Trophoblast cell (in vitro differentiated cells and primary cell): ENCODE data around the gene EHMT1.

Experiments
- DNase-seq, 2 donors: peaks; one replicate each; pipeline ENCODE4 v3.0.0-alpha.2; 2016
- H2AFZ ChIP-seq: 2 replicates; pipeline ENCODE4 v1.6.1; 2013; ENCODE audit warnings: low read length, moderate library complexity, mild to moderate bottlenecking; ENCODE audit not compliant: insufficient read depth, poor library complexity
- H2AK5ac ChIP-seq: 2 replicates; pipeline ENCODE4 v1.6.1; 2013; ENCODE audit warnings: mild to moderate bottlenecking, low read length
- H2BK120ac ChIP-seq: 2 replicates; pipeline ENCODE4 v1.6.1; 2013; ENCODE audit warnings: low read length, mild to moderate bottlenecking, moderate library complexity; ENCODE audit not compliant: insufficient read depth, poor library complexity
- H2BK12ac ChIP-seq: 2 replicates; pipeline ENCODE4 v1.6.1; 2013; ENCODE audit warnings: mild to moderate bottlenecking, low read length, moderate library complexity
- H2BK5ac ChIP-seq: 2 replicates; pipeline ENCODE4 v1.6.1; 2013; ENCODE audit warnings: low read length, low read depth, moderate library complexity, mild to moderate bottlenecking; ENCODE audit not compliant: poor library complexity
- H3K14ac ChIP-seq: 2 replicates; pipeline ENCODE4 v1.6.1; 2013; ENCODE audit warnings: mild to moderate bottlenecking, low read length
- H3K18ac ChIP-seq: 2 replicates; pipeline ENCODE4 v1.6.1; 2013; ENCODE audit warnings: mild to moderate bottlenecking, low read length
- H3K23ac ChIP-seq: 2 replicates; pipeline ENCODE4 v1.6.1; 2013; ENCODE audit warnings: low read length
- H3K27ac ChIP-seq: 2 replicates; pipeline ENCODE4 v1.5.1; 2013; ENCODE audit warnings: low read depth, mild to moderate bottlenecking, inconsistent platforms, low read length, moderate library complexity
- H3K27me3 ChIP-seq: 2 replicates; pipeline ENCODE4 v1.6.1; 2013; ENCODE audit warnings: inconsistent platforms, mild to moderate bottlenecking, low read length, moderate library complexity; ENCODE audit not compliant: insufficient read depth
- H3K36me3 ChIP-seq, 2 experiments: 1 replicate in 1 of 2; 2 replicates in 1 of 2; pipeline ENCODE4 v1.6.1; 2013; ENCODE audit warnings: low read length in 2 of 2, mild to moderate bottlenecking in 2 of 2, moderate library complexity in 1 of 2; ENCODE audit not compliant: insufficient read depth in 2 of 2, control insufficient read depth in 1 of 2
- H3K4ac ChIP-seq: 2 replicates; pipeline ENCODE4 v1.6.1; 2013; ENCODE audit warnings: low read depth, mild to moderate bottlenecking, low read length, moderate library complexity
- H3K4me1 ChIP-seq, 2 experiments: 1 replicate in 1 of 2; 2 replicates in 1 of 2; pipeline ENCODE4 v1.6.1; 2013; ENCODE audit warnings: low read length in 2 of 2, mild to moderate bottlenecking in 2 of 2, moderate library complexity in 1 of 2; ENCODE audit not compliant: insufficient read depth in 2 of 2, control insufficient read depth in 1 of 2
- H3K4me2 ChIP-seq: 2 replicates; pipeline ENCODE4 v1.6.1; 2013; ENCODE audit warnings: inconsistent platforms, mild to moderate bottlenecking, low read length, moderate library complexity
- H3K4me3 ChIP-seq: 2 replicates; pipeline ENCODE4 v1.5.1; 2013; ENCODE audit warnings: mild to moderate bottlenecking, low read depth, low read length, inconsistent platforms
- H3K79me1 ChIP-seq: one replicate; pipeline ENCODE4 v1.6.1; 2013; ENCODE audit warnings: low read length
- H3K79me2 ChIP-seq: 2 replicates; pipeline ENCODE4 v1.6.1; 2013; ENCODE audit warnings: low read length, mild to moderate bottlenecking; ENCODE audit not compliant: control insufficient read depth, insufficient read depth, poor library complexity
- H3K9ac ChIP-seq: 2 replicates; pipeline ENCODE4 v1.6.1; 2013; ENCODE audit warnings: mild to moderate bottlenecking, low read length
- H3K9me3 ChIP-seq: 2 replicates; pipeline ENCODE4 v1.6.1; 2013; ENCODE audit warnings: low read depth, mild to moderate bottlenecking, control low read depth, inconsistent platforms, low read length; ENCODE audit not compliant: insufficient read depth
- H4K12ac ChIP-seq: 2 replicates; pipeline ENCODE4 v1.6.1; 2013; ENCODE audit warnings: low read depth, mild to moderate bottlenecking, low read length, moderate library complexity
- H4K8ac ChIP-seq: 2 replicates; pipeline ENCODE4 v1.6.1; 2013; ENCODE audit warnings: low read depth, mild to moderate bottlenecking, low read length, moderate library complexity
- H4K91ac ChIP-seq: one replicate; pipeline ENCODE4 v1.6.1; 2013; ENCODE audit warnings: low read depth, mild to moderate bottlenecking, low read length, moderate library complexity
- WGBS: extraction: QIAGEN DNeasy Blood & Tissue Kit; methylation state at CpG from one replicate; pipeline ENCODE4 v1.1.7; 2013; ENCODE audit warnings: missing lambda C conversion rate; ENCODE audit not compliant: insufficient read length, insufficient coverage; ENCODE audit errors: extremely low coverage; 5-methylcytosine and 5-hydroxymethylcytosine counted together

EHMT1 gene

GRCh38 chr9:137795156-137795666 is 176.4 kb downstream of the EHMT1 start:
- H3K79me1 ChIP-seq: no peaks in the 10 kb centered on the region
- WGBS: no CpG with 5 or more reads among the region's 9 CpGs

DNA sequence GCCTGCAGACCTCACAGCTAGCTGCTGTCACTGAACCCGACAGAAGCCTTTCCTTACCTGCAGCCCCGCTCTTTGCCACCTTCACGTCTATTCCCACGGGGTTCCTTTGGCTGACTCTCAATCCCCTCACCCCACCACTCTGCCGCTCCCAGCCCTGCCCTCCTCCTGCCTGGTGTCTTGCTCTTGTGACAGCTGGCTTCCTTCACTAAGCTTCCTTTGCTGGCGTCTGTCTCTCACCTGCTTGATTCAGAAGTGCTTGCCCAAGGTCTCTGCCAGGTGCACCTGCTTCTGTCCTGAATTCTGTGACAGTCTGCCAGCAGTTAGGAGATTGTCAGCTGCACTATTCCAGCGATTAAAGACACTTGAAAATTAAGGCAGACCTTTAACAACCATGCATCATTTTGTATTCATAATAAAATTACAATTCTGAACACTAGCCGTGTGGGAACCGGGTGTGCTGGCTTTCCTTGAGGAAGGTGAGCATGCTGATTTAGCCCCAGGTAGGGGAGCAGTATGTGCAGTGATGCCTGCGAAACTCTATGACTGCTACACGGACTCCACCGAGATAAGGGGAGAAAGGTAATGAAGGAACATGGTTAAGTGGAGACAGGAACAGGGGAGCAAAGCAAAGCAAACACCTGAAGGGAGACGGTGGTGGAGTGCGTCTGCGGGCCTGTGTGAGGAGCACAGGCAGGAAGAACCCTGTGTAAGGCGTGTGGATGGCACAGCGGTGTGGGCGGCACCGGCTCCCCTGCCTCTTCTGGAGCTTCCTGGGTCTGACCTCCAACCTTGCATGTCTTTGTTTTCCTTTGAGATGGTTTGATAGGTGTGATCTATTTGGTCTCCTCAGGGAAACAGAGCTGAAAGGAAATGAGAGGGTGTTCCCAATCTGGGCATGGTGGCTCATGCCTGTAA is 178.7 kb downstream of the EHMT1 start:
- Histone ChIP-seq H3K9ac (no peak overlapping the region), H3K4me2 (no peak overlapping the region), H3K36me3 (peaks cover 59 to 66% of the 10 kb centered on the region in 2 experiments), H3K4me3 (no peak overlapping the region), H3K4me1 (no peaks in the 10 kb centered on the region), H2BK12ac (no peak overlapping the region), H4K91ac (no peak overlapping the region), H3K79me2 (no peaks in the 10 kb centered on the region), H3K14ac (no peak overlapping the region), H2AK5ac (no peak overlapping the region), H2AFZ (no peak overlapping the region), H3K18ac (no peak overlapping the region), H4K8ac (no peak overlapping the region), H3K23ac (no peak overlapping the region), H3K27ac (no peak overlapping the region), H4K12ac (no peak overlapping the region), H3K79me1 (no peaks in the 10 kb centered on the region), H3K4ac (no peak overlapping the region), H2BK120ac (no peak overlapping the region), H3K9me3 (peaks cover 2% of the 10 kb centered on the region), H2BK5ac (no peak overlapping the region), H3K27me3 (no peaks in the 10 kb centered on the region)
- WGBS: no CpG with 5 or more reads among the region's 19 CpGs
- no peak for DNase-seq

More at GRCh38 chr9:137795156-137795666, 176.4 kb downstream of the EHMT1 start:
- Histone ChIP-seq H3K27me3 (no peaks in the 10 kb centered on the region), H3K36me3 (peaks cover 51 to 60% of the 10 kb centered on the region in 2 experiments), H4K91ac (no peak overlapping the region), H3K9ac (no peak overlapping the region), H2AK5ac (no peak overlapping the region), H3K79me2 (no peaks in the 10 kb centered on the region), H3K18ac (no peak overlapping the region), H3K23ac (no peak overlapping the region), H2BK5ac (no peak overlapping the region), H2BK120ac (no peak overlapping the region), H4K8ac (no peak overlapping the region), H3K27ac (no peak overlapping the region), H3K9me3 (peaks cover 2% of the 10 kb centered on the region), H3K4ac (no peak overlapping the region), H2BK12ac (no peak overlapping the region), H3K4me1 (no peaks in the 10 kb centered on the region), H4K12ac (no peak overlapping the region), H3K4me2 (no peak overlapping the region), H2AFZ (no peak overlapping the region), H3K14ac (no peak overlapping the region), H3K4me3 (no peak overlapping the region)
- no peak for DNase-seq

DNA sequence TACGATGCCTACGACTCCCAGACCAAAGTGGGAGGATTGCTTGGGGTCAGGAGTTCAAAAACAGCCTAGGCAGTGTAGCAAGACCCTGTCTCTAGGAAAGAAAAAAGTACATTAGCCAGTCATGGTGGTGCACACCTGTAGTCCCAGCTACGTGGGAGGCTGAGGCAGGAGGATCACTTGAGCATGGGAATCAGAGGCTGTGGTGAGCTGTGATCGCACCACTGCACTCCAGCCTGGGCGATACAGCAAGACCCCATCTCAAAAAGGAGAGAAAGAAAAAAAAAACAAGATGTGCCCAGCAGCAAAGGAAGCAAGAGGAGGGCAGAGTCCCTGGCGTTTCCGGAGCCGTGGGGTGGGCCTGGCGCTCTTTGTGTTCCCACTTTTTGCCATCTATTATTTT is 179.3 kb downstream of the EHMT1 start:
- Histone ChIP-seq H3K36me3 (peaks cover 65 to 69% of the 10 kb centered on the region in 2 experiments), H3K79me1 (no peaks in the 10 kb centered on the region), H2BK12ac (no peak overlapping the region), H3K9me3 (peaks cover 2% of the 10 kb centered on the region), H3K4ac (no peak overlapping the region), H3K4me2 (no peak overlapping the region), H2AK5ac (no peak overlapping the region), H3K23ac (no peak overlapping the region), H3K9ac (no peak overlapping the region), H2BK120ac (no peak overlapping the region), H3K27ac (no peak overlapping the region), H3K14ac (no peak overlapping the region), H3K27me3 (no peaks in the 10 kb centered on the region), H3K18ac (no peak overlapping the region), H4K12ac (no peak overlapping the region), H3K4me1 (no peaks in the 10 kb centered on the region), H4K8ac (no peak overlapping the region), H3K79me2 (no peaks in the 10 kb centered on the region), H2BK5ac (no peak overlapping the region), H3K4me3 (no peak overlapping the region), H4K91ac (no peak overlapping the region), H2AFZ (no peak overlapping the region)
- no peak for DNase-seq
- WGBS: no CpG with 5 or more reads among the region's 9 CpGs

DNA sequence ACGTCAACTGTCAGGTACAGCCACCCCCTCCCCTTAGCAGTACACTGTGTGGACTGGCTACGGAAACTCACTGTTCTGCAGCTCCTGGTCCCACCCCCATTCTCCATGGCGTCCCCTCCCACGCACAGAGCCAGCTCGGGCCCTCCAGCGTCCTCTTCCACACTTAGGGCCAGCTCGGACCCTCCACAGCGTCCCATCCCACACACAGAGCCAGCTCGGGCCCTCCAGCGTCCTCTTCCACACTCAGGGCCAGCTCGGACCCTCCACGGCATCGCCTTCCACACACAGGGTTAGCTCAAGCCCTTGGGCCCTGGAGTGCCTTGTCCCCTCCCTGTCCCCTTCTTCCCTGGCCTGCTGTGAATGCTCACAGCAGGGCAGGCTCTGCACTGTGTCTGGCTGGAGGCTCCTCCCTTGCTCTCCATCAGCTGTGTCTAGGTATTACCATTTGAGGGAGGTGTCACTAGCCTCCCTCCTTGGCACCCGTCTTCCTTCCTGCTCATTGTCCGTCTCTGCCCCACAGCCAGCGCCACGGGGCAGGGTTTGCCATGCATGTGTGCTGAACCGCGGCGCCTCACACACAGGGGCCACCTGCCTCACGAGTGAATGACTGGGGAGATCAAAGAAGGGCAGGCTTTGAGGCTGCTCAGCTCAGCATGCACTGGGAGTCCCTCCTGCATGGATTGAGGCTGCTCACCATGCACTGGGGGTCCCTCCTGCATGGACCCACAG is 180.3 kb downstream of the EHMT1 start:
- no peak overlapping the region for H2BK5ac ChIP-seq
- no peaks in the 10 kb centered on the region for H3K4me1 ChIP-seq
- H3K9me3 ChIP-seq: peaks cover 2% of the 10 kb centered on the region
- no peak overlapping the region for H3K14ac ChIP-seq
- no peak overlapping the region for H2BK120ac ChIP-seq
- H3K36me3 ChIP-seq: peaks cover 61 to 71% of the 10 kb centered on the region in 2 experiments
- no peak overlapping the region for H3K18ac ChIP-seq
- H3K23ac ChIP-seq: no peak overlapping the region
- no peak overlapping the region for H2AFZ ChIP-seq
- no CpG with 5 or more reads among the region's 21 CpGs for WGBS
- no peak overlapping the region for H3K9ac ChIP-seq
- H3K79me1 ChIP-seq: no peaks in the 10 kb centered on the region
- no peak overlapping the region for H3K4me2 ChIP-seq
- no peak overlapping the region for H4K12ac ChIP-seq
- no peak for DNase-seq
- no peak overlapping the region for H3K4ac ChIP-seq
- H4K91ac ChIP-seq: no peak overlapping the region
- no peak overlapping the region for H4K8ac ChIP-seq
- H2AK5ac ChIP-seq: no peak overlapping the region
- H3K79me2 ChIP-seq: no peaks in the 10 kb centered on the region
- no peak overlapping the region for H3K4me3 ChIP-seq
- no peaks in the 10 kb centered on the region for H3K27me3 ChIP-seq
- H2BK12ac ChIP-seq: no peak overlapping the region
- no peak overlapping the region for H3K27ac ChIP-seq
